Pancreas (tissue), 10 donors: ENCODE data around the gene SHTN1. TPM values are rescaled to one million over a fixed set of nuclear protein-coding genes. Genes with fewer than 3 reads are reported as not detected.

ENCODE experiments used
- ATAC-seq, 4 donors: fragments of 200-7000 bp; cut with Tn5 transposase; one replicate each; pipeline versions ENCODE4 v1.8.0 to v1.9.1; 2020; ENCODE audit warnings: mild to moderate bottlenecking in 4 of 4, moderate library complexity in 4 of 4
- DNase-seq, 6 donors: peaks; one replicate each; pipeline ENCODE4 v3.0.0-alpha.2; 2020
- FAIRE-seq: peaks from 2 replicates; lab custom pipeline; 2012; peaks lifted over from hg19 to GRCh38; lab: Jason Lieb, UNC
- H3K27ac ChIP-seq, 4 donors: fragments of 200-600 bp; sonication (generic); 1 replicate in 3 of 4; 2 replicates in 1 of 4; pipeline versions ENCODE4 v1.5.0 to v1.8.0; 2020
- H3K27me3 ChIP-seq, 4 donors: fragments of 200-600 bp; one replicate each; pipeline ENCODE4 v1.8.0; 2021
- H3K36me3 ChIP-seq, 3 donors: fragments of 200-600 bp; sonication (generic) in 1 of 3; one replicate each; pipeline versions ENCODE4 v1.5.0 to v1.8.0; 2020 to 2021
- H3K4me1 ChIP-seq, 3 donors: fragments of 200-600 bp; one replicate each; pipeline ENCODE4 v1.8.0; 2021
- H3K4me3 ChIP-seq, 4 donors: fragments of 200-600 bp; sonication (generic) in 2 of 4; one replicate each; pipeline versions ENCODE4 v1.5.0 to v1.8.0; 2020 to 2021
- H3K9me3 ChIP-seq, 4 donors: fragments of 200-600 bp; one replicate each; pipeline ENCODE4 v1.8.0; 2021
- WGBS, 2 donors: extraction: QIAGEN DNeasy Blood & Tissue Kit; methylation state at CpG; one replicate each; pipeline ENCODE4 v1.1.7; 2013; 5-methylcytosine and 5-hydroxymethylcytosine counted together
- intact Hi-C, 3 donors: fragments of 100-400 bp; cut with DNase I; formaldehyde crosslinking; loops; one replicate each; pipeline versions ENCODE4 v1.11.1 to v1.14.2; 2022
- polyA plus RNA-seq, 2 donors: library from polyadenylated mRNA; stranded (reverse); fragments of 200-250 nt; gene quantifications; one replicate each; pipeline ENCODE4 v1.2.3, GENCODE V29; 2013
- total RNA-seq, 6 donors: library from RNA; stranded (reverse); fragmentation: NEBNext Ultra II Directional in 4 of 6; extraction: Animal tissue kit (Norgen Biotek cat#: 25700) in 4 of 6; gene quantifications; one replicate each; pipeline versions ENCODE4 v1.2.1 to v1.2.4, GENCODE V29; 2021 to 2023
- TF ChIP-seq, protein P1 (sequence below), 4 donors: fragments of 200-600 bp; sonication (generic) in 3 of 4; IDR thresholded peaks; one replicate each; pipeline versions ENCODE4 v1.5.0 to v1.8.0; 2021; ENCODE audit warnings: antibody characterized with exemption in 4 of 4
- donor health status: healthy with polysubstance abuse.
- donor health status: DM: no; HTN: no; CAD: no; lungs with moderate emphysema.
- donor health status: DM: no; HTN: no; CAD: no.
- donor health status: control.
- donor health status: control.
- donor health status: Bipolar disorder and iron deficiency.
- donor health status: DM: yes; HTN: yes; CAD: no.
- donor health status: DM: no; HTN: no; CAD: no.
- donor health status: DM: no; HTN: no; CAD: no.
- donor health status: DM: yes; HTN: yes; CAD: no.

Gene SHTN1
- total and polyA plus RNA-seq, 8 donors: 12.7 to 31.6 (median 20.2) TPM

DNA sequence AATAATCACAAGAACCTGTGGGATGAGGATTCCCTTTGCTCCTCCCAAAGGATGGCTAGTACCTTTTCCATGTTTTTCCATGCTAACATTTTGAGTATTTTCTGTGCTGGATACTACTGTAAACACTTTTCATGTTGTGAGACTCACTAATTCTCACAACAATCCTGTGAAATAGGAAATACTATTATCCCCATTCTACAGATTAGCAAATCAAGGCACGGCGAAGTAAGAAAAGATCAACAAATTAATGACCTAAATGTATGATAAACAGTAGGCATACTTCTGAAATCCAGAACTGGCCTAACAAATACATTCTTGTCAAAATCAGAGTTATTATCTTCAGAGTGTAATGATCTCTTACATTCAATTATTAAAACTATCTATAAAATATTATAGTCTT, 86.4 kb downstream of the SHTN1 start:
- Histone ChIP-seq H3K9me3 (no peaks in the 10 kb centered on the region), H3K27ac (no peak overlapping the region), H3K36me3 (peaks cover 0 to 28% (median 0%) of the 10 kb centered on the region in 3 donors), H3K27me3 (no peaks in the 10 kb centered on the region), H3K4me3 (no peak overlapping the region), H3K4me1 (no peaks in the 10 kb centered on the region)
- DNase-seq (no peak), ATAC-seq (no peak), FAIRE-seq (no peak)
- TF ChIP-seq, protein P1, sequence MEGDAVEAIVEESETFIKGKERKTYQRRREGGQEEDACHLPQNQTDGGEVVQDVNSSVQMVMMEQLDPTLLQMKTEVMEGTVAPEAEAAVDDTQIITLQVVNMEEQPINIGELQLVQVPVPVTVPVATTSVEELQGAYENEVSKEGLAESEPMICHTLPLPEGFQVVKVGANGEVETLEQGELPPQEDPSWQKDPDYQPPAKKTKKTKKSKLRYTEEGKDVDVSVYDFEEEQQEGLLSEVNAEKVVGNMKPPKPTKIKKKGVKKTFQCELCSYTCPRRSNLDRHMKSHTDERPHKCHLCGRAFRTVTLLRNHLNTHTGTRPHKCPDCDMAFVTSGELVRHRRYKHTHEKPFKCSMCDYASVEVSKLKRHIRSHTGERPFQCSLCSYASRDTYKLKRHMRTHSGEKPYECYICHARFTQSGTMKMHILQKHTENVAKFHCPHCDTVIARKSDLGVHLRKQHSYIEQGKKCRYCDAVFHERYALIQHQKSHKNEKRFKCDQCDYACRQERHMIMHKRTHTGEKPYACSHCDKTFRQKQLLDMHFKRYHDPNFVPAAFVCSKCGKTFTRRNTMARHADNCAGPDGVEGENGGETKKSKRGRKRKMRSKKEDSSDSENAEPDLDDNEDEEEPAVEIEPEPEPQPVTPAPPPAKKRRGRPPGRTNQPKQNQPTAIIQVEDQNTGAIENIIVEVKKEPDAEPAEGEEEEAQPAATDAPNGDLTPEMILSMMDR (IDR thresholded peaks at IDR 0.05): no peak
- intact Hi-C loops: no loop called here
- WGBS, 2 donors: 98 to 99% methylated on average over 2 of the region's 2 CpGs

DNA sequence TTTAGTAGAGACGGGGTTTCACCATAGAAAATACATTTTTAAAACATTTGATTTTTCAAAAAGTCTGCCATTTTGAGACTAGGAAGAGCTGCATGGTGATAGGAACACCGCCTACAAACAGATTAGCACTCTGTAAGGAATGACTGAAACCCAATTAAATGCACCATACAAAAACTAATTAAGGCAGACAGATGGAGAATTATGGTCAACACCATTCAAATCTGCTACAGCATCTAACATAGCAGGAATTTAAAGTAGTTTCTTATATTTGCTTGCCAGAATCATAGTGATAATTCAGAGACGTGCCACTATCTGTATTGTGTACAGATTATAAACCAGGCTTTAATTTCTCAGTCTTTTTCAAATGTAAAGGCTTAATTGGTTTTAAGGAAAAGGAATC, 87.5 kb downstream of the SHTN1 start:
- Histone ChIP-seq H3K4me3 (no peak overlapping the region), H3K27me3 (no peaks in the 10 kb centered on the region), H3K4me1 (no peaks in the 10 kb centered on the region), H3K9me3 (no peaks in the 10 kb centered on the region), H3K27ac (no peak overlapping the region), H3K36me3 (peaks cover 0 to 28% (median 0%) of the 10 kb centered on the region in 3 donors)
- FAIRE-seq: no peak
- TF ChIP-seq, protein P1 (IDR thresholded peaks at IDR 0.05): no peak
- intact Hi-C loops: no loop called here
- no peak for ATAC-seq
- 94 to 97% methylated on average over 3 of the region's 3 CpGs for WGBS, 2 donors
- no peak for DNase-seq

DNA sequence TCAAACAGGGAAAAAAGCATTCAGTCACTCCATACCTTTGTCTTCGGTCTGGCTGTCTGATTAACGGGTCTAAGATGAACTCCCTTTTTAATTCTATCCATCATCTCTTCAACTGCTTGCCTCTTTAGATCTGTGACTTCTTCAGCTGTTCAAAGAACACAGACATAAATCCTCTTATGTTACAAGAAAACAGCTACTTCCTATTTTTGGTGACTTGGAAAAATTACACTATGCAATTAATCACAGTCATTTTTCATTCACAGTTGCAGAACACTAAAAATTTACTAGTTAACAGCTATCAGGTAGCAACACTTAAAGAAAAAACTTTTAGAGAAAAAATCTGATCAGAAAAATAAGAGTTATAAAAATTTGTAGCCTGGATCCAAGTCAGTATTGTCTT, 89.6 kb downstream of the SHTN1 start:
- FAIRE-seq (no peak), ATAC-seq (no peak)
- WGBS, 2 donors: 88 to 100% methylated on average over 2 of the region's 2 CpGs

DNA sequence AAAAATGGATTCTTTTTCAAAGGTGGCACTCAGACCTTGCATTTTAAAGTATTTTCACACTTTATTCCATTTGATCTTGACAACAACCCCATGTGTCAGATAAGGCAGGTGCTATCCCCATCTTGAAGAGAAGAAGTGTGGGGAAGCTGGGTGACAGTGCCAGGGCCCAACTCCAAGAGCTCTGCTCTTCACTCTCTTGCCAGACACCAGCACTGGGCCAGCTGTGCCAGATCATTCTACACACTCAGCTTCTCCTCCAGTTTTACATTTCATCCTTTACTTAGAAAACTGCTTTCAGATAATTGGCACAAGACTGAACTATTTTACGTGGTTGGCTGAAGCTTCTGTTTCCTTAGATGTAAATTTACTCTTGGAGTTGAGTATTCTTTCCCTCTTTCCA, 91.3 kb downstream of the SHTN1 start:
- Histone ChIP-seq H3K9me3 (no peaks in the 10 kb centered on the region), H3K36me3 (peaks cover 0 to 16% (median 0%) of the 10 kb centered on the region in 3 donors), H3K4me3 (no peak overlapping the region), H3K4me1 (no peaks in the 10 kb centered on the region), H3K27ac (no peak overlapping the region), H3K27me3 (no peaks in the 10 kb centered on the region)
- FAIRE-seq (no peak), ATAC-seq (no peak), DNase-seq (no peak)
- TF ChIP-seq, protein P1 (IDR thresholded peaks at IDR 0.05): no peak
- WGBS, 2 donors: 91 to 96% methylated on average over 1 of the region's 1 CpG
- intact Hi-C loops: no loop called here

More for the DNA sequence above, 89.6 kb downstream of the SHTN1 start:
- H3K27ac ChIP-seq: no peak overlapping the region
- intact Hi-C loops: no loop called here
- no peaks in the 10 kb centered on the region for H3K4me1 ChIP-seq
- no peak overlapping the region for H3K4me3 ChIP-seq
- no peak for DNase-seq
- H3K36me3 ChIP-seq: peaks cover 0 to 17% (median 0%) of the 10 kb centered on the region in 3 donors
- TF ChIP-seq, protein P1 (IDR thresholded peaks at IDR 0.05): no peak
- no peaks in the 10 kb centered on the region for H3K27me3 ChIP-seq
- no peaks in the 10 kb centered on the region for H3K9me3 ChIP-seq

DNA sequence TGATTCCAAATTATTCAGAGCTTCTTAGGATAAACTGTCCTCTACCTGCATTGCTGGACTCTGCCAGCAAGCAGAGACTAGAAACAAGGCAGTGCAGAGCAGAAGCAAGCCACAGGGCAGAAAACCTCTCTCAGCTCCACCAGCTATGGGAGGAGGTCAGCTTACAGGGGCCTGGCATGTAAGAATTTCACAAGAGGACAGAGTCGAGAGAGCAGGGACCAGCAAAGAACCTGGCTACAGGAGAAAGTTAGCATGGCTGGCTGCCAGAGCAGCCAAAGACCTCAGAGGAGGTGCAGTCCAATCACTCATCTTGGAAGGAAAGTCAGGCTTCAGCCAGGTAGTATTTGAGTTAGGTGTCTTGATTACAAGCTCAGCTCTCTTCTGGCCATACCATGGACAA, 92.8 kb downstream of the SHTN1 start:
- Histone ChIP-seq H3K4me3 (no peak overlapping the region), H3K9me3 (no peaks in the 10 kb centered on the region), H3K27ac (no peak overlapping the region), H3K36me3 (peaks cover 0 to 21% (median 0%) of the 10 kb centered on the region in 3 donors), H3K27me3 (no peaks in the 10 kb centered on the region), H3K4me1 (no peaks in the 10 kb centered on the region)
- FAIRE-seq (no peak), DNase-seq (no peak), ATAC-seq (no peak)
- TF ChIP-seq, protein P1 (IDR thresholded peaks at IDR 0.05): no peak
- 53 to 68% methylated on average over 1 of the region's 1 CpG for WGBS, 2 donors
- intact Hi-C loops: no loop called here
